Sciatic nerve (tissue), 2 donors: ENCODE data around the gene TBC1D22A. TPM values are rescaled to one million over a fixed set of nuclear protein-coding genes. Genes with fewer than 3 reads are reported as not detected.
A peak's percentile ranks its signal among the peaks of the same experiment; 100 is the strongest.

Experiments
- ATAC-seq: fragments of 200-7000 bp; cut with Tn5 transposase; one replicate; pipeline ENCODE4 v1.9.1; 2020; ENCODE audit warnings: mild to moderate bottlenecking, moderate library complexity
- DNase-seq: peaks from one replicate; pipeline ENCODE4 v3.0.0-alpha.2; 2020; ENCODE audit warnings: low spot score
- intact Hi-C: fragments of 100-400 bp; cut with DNase I; formaldehyde crosslinking; loops from one replicate; pipeline ENCODE4 v1.14.2; 2022
- total RNA-seq: library from RNA; stranded (reverse); fragmentation: NEBNext Ultra II Directional; extraction: Animal tissue kit (Norgen Biotek cat#: 25700); gene quantifications from one replicate; pipeline ENCODE4 v1.2.1, GENCODE V29; 2021
- donor health status: DM: no; HTN: no; CAD: no.
- donor health status: DM: no; HTN: no; CAD: no.

Gene TBC1D22A
- total RNA-seq, 1 donor from 2014 or later = 36.3 TPM

DNA sequence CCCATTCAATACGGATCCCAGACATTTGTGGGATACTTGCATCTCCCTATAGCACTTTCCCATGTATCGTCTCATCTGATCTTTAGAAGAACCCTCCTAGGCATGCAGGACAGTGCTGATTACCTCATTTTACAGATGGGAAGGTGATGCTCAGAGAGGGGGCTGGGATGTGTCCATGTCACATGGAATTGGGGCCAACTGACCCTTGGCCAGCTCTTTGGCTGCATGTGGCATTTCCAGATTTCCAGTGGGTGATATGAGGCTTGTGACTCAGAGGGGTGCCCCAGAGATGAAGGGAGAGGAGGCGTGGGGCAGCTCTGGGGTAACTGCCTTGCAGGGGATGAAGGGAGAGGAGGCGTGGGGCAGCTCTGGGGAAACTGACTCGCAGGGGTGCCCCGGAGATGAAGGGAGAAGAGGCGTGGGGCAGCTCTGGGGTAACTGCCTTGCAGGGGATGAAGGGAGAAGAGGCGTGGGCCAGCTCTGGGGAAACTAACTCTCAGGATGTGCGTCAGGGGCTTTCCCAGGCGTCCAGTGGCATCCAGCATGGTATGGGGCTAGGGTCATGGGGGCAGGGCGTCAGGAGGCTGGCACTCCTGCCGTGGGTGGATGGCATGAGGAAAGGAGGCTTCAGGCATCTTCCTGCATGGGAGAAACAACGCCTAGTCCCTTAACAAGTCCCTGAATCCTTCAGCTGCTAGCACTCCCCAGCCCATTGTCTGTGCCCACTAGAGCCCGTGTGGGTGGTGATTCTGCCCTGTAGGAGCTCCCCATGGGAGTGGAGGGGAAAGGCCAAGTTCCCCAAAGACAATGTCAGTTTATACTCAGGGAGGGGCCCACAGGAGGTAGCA lies 12.5 kb upstream of the TBC1D22A start:
- no peak for ATAC-seq
- DNase-seq = no peak
- intact Hi-C loops = no loop called here

DNA sequence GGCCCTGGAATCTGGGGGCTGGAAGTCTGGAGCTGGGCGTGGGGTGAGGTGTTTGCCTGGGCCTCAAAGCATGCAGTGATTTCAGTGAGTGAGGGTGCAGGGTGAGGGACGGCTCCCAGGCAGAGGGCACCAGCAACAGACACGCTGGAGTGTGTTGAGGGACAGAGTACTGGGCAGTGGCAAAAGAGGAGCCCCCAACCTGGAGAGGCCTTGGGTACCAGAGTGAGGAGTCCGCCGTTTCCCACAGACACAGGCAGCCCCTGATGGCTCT lies 12.0 kb upstream of the TBC1D22A start:
- intact Hi-C loops = no loop called here
- no peak for DNase-seq

DNA sequence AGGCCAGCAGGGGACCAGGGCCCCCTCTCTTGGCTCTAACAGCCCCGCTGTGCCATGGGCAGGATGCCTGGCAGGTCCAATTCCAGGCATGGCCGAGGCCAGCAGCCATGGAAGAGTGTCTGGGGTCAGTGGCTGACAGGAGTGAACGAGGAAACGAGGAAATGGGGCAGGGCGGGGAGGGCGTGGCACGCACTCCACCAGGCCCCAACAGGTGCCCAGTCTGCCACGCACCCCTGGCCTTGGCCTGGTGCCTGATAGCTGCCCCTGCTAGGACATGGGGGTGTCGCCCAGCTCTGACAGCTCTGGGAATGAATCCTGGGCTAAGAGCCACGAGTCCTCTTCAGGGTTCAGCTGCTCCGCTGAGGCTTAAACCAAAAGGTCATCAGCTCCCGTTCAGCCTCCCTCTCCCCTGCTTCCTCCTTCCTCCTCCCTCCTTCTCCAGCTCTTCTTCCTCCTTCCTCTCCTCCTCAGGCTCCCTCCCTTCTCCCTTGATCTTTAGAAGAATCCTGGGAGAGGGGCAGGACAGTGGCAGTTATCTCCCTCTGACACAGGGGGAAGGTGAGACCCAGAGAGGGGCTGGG lies 11.5 kb upstream of the TBC1D22A start:
- ATAC-seq (no peak), DNase-seq (no peak)
- intact Hi-C loops = no loop called here

More for the DNA sequence above, 12.0 kb upstream of the TBC1D22A start:
- ATAC-seq = no peak

DNA sequence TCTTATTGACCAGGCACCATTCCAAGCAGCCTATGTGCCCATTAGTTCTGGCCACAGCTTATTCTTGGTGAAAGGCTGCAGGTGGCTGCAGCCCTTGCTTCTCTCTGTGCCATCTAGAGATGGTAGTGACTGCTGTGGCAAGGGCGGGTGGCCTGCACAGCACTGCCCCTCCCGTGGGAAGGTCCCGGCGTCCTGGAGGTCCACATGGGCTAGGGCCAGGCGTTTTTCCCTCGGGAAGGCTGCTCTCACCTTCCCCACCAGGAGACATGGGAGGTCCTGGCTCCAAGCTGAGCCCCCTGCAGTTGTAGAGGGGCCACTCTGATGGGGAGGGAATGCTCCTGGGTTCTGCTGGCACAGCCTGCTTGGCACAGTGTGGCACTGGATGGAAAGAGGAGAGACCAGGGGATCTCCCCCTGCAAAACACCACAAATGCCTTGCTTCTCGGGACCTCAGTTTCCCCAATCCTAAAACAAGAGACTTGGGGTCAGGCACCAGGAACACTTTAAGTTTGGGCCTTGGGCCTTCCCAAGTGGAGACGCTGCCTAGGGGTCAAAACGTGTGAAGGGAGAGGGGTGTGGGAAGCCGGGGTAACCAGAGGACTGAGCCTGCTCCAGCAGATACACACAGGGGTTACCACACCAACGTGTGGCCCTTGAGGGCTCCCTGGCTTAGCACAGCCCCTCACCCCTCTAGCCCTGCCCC lies 10.0 kb upstream of the TBC1D22A start:
- intact Hi-C loops = no loop called here
- ATAC-seq (no peak), DNase-seq (no peak)

DNA sequence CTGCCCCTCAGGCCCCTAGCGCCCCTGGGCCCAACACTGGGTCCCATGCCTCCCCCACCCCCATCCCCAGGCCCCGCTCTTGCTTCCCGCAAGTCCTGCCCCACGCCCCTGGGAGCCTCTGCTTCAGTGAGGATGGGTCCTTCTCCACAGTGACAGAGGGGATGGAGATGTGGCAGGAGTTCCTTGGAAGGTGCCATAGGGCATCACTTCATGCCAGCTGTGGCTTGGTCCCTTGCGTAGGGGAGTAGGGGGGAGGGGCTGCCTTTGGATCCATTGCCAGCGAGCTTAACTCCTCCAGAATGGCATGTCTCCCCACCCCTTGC lies 9.5 kb upstream of the TBC1D22A start:
- ATAC-seq (no peak), DNase-seq (no peak)
- intact Hi-C loops = no loop called here

DNA sequence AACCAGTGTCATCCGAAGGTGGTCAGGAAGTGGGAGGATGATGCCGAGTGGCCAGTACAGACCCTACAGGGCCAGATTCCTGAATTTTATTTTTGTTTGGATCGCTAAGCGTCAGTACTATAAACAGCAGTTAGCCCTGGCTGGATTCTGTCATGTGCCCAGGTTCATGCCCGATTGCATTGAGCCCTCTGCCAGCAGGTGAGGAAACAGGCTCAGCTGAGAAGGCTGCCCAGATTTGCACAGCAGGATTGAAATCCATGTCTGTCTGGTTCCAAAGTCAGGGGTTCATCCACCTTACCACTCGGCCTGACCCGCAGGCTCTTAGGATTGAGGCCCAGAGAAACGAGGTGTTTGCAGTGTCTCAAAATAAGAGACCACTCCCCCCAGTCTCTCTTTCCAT lies 9.1 kb upstream of the TBC1D22A start:
- intact Hi-C loops = no loop called here
- ATAC-seq = no peak
- DNase-seq = no peak

DNA sequence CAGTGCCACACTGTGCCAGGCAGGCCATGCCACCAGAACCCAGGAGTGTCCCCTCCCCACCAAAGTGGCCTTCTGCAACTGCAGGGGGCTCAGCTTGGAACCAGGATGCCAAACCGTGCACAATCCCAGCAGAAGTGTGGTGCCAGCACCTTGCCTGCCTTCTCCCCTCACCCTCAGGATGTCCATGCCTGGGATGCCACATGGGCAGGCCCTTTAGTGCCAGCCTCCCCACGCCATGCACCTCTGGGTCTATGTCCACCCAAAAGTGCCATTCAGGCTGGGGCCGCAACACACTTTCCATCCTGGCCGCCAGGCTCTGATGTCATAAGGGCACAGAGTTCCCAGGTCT lies 8.7 kb upstream of the TBC1D22A start:
- DNase-seq (no peak), ATAC-seq (peak; percentile 16)
- intact Hi-C loops = no loop called here

DNA sequence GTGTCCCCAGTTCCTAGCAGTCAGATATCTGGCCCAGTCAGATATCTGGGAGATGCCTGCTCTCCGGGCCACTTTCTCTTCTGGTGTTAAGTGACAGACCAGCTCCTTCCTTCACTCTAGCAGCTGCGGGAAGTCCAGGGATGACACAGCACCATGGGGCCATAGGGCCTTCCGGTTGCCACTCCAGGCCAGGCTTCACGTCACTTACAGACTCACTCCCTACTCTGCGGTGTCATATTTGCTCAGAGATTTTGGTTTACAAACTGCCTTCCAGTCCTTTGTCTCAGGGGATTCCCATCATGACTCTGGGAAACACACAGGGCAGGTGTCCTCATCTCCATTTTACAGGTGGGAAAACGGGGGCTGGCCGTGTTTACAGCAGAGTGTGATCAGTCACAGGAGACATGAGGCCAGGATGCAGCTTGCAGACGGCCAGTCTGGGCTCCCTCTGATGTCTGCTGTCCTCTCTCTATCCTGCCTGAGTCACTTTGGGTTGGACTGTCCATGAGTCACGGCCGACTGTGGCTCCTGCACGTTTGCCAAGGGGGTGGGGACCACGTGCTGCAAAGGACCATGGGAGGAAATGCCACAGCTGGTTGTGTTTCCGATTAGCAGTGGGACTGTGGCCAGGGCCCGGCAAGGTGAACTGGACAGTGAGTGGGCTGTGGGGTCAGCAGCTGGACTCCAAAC lies 8.2 kb upstream of the TBC1D22A start:
- ATAC-seq (peak; percentile 91), DNase-seq (peak; percentile 89)
- intact Hi-C loops = no loop called here

DNA sequence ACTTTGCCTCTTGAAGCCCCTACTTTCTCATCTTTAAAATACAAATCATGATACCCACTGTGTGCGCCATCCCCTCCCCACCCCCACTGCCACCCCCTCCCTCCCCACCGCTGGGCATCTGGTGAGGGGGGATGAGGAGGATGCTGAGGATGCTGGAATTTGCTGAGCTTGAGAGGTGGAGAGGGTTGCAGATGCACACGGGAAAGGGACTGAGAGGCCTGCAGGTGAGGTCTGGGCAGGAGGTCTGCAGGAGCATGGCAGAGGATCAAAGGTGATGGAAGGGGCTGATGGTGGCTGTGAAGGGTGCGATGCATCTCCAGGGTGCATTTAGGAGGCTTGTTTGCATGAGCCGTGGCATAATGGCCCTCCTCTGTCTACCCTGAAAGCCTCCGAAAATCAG lies 7.6 kb upstream of the TBC1D22A start:
- DNase-seq (no peak), ATAC-seq (no peak)
- intact Hi-C loops = loop anchor here (1.0 kb wide), 1 partner anchor 41 kb away; no protein-coding TSS in a partner anchor

DNA sequence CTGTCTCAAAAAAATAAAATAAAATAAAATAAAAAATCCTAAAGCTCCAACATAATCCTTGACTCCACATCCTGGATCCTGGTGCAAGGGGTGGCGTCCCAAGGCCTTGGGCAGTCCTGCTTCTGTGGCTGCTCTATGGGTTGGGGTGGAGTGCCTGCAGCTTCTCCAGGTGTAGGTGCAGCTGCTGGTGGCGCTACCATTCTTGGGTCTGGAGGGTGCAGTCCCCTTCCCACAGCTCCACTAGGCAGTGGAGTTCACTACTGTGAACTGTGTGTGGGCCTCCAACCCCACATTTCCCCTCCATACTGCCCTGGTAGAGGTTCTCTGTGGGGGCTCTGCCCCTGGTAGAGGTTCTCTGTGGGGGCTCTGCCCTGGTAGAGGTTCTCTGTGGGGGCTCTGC lies 6.9 kb upstream of the TBC1D22A start:
- intact Hi-C loops = loop anchor here (1.0 kb wide), 1 partner anchor 41 kb away; no protein-coding TSS in a partner anchor
- DNase-seq = no peak
- no peak for ATAC-seq

DNA sequence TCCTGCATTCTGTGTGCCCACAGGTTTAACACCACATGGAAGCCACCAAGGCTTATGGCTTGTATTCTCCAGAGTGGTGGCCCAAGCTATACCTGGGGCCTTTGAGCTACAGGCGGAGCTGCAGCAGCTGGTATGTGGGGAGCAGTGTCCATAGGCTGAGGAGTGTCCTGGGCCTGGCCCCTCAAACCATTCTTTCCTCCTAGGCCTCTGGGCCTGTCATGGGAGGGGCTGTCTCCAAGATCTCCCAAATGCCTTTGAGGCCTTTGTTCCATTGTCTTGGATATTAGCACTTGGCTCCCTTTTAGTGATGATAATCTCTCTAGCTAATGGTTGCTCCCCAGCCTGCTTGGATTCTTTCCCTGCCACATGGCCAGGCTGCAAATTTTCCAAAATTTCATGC lies 6.4 kb upstream of the TBC1D22A start:
- DNase-seq (no peak), ATAC-seq (no peak)
- intact Hi-C loops = no loop called here

DNA sequence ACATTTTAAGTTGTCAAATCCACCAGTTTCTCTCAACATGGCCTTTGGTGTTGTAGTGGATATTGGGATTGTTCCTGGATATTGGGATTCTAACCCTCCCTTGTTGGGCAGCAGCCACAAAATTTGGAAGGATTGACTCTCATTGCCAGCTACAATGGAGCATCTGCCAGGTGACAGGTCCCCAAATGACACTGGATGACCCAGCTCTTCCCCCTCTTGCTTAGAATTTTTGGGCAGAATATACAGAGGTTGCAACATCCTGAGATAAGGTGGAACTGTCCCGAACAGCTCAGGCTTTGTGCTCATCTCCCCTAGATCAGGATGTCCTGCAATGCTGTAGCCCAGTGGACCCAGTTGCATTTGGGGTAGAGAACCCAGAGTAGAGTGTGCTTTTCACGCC lies 5.3 kb upstream of the TBC1D22A start:
- intact Hi-C loops = no loop called here
- DNase-seq (no peak), ATAC-seq (no peak)

DNA sequence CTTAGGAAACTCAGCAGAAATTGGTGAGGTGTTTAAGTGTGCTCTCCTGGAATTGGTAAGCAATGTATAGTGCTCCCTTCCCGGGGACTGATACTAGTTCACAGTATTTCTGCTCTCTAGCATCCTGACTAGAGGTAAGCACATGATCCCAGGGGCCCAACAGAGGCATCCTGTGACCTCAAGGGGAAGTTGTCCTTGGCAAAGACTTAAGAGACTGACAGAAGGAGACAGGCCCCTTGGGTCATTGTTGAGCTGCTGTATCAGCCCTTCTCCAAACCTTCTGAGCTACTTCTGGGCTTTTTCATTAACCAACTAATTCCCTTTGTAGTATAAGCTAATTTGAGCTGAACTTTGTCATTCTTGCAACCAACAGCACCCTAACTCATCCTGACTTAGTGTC lies 4.3 kb upstream of the TBC1D22A start:
- no peak for ATAC-seq
- no peak for DNase-seq
- intact Hi-C loops = no loop called here

DNA sequence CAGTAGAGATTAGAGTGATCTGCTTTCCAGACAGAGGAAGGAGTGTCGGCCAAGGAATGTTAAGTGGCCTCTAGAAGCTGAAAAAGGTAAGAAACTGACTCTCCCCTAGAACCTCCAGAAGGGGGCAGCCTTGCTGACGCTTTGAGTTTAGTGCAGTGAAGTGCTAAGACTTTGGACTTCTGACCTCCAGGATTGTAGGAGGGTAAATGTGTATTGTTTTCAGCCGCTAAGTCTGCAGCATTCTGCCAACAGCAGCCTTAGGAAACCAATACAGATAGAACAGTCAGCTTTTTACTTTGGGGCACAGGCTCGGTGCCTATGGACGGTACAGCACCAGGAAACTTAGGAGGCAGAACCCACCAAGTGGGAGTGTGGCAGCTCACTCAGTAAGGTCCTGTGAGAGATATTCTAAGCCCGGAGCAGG lies 3.6 kb upstream of the TBC1D22A start:
- DNase-seq (no peak), ATAC-seq (no peak)
- intact Hi-C loops = no loop called here

DNA sequence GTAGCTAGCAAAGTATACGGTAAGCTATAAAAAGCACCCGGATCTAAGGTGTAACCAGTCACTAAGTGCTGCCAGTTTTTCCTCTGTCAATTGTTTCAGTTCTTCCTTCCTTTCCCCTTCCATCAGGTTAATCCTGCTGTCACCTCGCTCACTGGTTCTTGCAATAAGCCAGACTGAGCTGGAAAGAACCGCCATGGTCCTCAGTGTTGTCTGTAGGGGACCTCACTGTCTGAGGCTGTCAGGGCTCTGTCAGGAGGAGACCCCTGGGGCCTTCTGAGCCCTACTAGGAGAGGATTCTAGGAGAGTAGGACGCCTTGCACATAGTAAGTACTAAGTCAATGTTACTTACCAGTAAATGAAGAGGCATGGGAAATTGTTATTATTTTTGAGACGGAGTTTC lies 1.4 kb upstream of the TBC1D22A start:
- no peak for DNase-seq
- ATAC-seq = no peak
- intact Hi-C loops = no loop called here

DNA sequence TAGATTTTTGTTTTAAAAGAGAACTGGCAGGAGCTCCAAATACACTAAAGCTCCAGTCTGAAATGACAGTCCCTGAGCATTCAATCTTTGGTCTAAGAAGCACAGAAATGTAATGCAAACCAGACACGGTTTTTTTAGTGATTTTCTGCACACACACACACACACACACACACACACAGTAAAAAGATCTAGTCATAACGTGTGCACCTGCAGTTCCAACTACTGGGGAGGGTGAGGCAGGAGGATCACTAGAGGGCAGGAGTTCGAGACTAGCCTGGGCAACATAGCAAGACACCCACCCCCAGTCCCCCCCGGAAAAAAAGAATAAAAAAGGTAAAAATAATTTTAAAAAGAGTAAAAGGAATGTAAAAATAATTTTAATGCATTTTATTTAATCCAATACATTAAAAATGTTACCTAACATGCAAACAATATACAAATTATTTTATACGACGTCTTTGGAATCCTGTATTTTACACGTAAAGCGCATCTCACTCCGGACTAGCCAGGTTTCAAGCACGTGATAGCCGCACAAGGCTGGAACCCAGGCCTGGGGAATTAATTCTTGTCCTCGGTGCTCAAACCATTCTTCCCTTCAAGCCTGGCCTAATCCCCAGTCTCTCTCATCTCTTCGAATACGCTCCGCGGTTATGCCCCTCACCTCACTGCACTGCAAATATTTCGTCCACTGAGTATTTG lies 762 bp upstream of the TBC1D22A start:
- DNase-seq (no peak), ATAC-seq (no peak)
- intact Hi-C loops = no loop called here

DNA sequence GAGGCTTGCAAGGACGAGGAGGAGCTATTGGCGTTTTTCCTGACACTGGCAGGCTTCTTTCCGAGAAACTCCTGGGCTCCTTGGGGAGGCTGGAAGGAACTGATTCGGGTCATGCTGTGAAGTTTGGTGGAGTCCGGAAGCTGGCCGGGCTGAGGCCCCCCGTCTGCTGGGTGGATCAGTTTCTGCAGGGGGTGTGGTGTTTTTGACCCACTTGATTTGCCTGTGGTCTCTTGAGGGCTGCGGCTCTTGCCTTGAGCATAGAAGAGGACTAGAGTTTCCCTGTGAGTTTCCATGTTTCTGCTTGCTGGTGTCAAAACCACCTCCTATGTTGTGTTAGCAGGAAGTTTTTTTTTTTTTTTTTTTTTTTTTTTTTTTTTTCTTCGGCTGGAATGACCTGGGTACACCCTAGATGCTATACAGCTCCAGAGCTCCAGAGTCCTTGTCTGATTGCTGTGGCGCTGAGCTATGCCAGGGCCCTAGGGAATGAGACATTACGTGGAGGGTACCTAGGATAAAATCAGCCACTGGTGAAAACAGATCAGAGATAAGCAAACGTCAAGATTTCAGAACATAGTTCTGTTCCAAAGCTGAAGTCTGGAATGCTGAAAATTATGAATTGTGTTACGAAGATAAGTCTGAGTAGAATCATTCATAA lies 728 bp downstream of the TBC1D22A start:
- no peak for DNase-seq
- intact Hi-C loops = no loop called here
- ATAC-seq = peak; percentile 59

DNA sequence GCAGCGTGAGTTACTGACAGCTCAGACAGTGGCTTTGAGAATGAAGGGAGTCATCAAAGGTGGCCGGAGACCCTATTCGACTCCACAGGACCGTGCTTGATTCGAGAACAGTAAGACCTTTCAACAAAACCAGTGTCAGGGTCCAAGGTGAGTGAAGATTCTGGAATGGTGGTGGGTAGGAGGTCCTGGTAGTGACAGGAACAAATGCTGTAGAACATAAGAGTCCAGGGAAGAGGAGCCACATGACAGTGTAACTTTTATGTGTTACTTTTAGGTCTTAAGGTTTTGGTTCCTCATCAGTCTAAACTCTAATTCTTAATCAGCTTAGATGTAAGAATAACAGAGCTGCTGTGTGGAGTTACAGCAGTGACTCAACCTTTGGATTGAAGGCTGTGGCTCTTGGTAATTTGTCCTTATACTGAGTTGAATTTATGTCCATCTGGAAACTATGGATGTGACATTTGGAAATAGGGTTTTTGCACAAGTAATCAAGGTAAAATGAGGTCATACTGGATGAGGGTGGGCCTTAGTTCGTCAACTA lies 1.8 kb downstream of the TBC1D22A start:
- no peak for DNase-seq
- ATAC-seq = no peak
- intact Hi-C loops = no loop called here
